Brain microvascular endothelial cell (primary cell): ENCODE measurements around the gene ANKS3.

Source experiments
- DNase-seq: peaks from one replicate; pipeline ENCODE4 v3.0.0-alpha.2; 2020
- H3K27ac ChIP-seq: fragments of 250-450 bp; sonication (Bioruptor Pico); 2 replicates; pipeline ENCODE4 v1.5.1; 2020; ENCODE audit warnings: mild to moderate bottlenecking, moderate library complexity
- H3K27me3 ChIP-seq: fragments of 250-450 bp; sonication (Bioruptor Pico); replicated peaks from 2 replicates; pipeline ENCODE4 v1.5.1; 2020; ENCODE audit warnings: mild to moderate bottlenecking
- H3K36me3 ChIP-seq: fragments of 250-450 bp; sonication (Bioruptor Pico); replicated peaks from 2 replicates; pipeline ENCODE4 v1.5.1; 2020; ENCODE audit warnings: mild to moderate bottlenecking
- H3K4me3 ChIP-seq: 2 replicates; pipeline ENCODE4 v1.5.1; 2011; ENCODE audit warnings: low read depth, mild to moderate bottlenecking, control low read depth, low read length, moderate library complexity
- CTCF ChIP-seq: IDR thresholded peaks from 2 replicates; pipeline ENCODE4 v1.5.1; 2011; ENCODE audit warnings: low read depth, mild to moderate bottlenecking, moderate library complexity, low read length, control low read depth, inconsistent platforms; ENCODE audit errors: missing control alignments
- in situ Hi-C: cut with HindIII; loops from 2 replicates; pipeline ENCODE4 v1.10.0; 2017; ENCODE audit warnings: low sequenced_read_pairs, low pct_ligation_motif_present

The ANKS3 gene

GRCh38 chr16:4713663-4714501, 20.2 kb downstream of the ANKS3 start:
- Histone ChIP-seq H3K27me3 (no peaks in the 10 kb centered on the region), H3K36me3 (peaks cover 24% of the 10 kb centered on the region), H3K27ac (no peak overlapping the region), H3K4me3 (no peak overlapping the region)
- no peak for DNase-seq
- TF ChIP-seq CTCF, result no peak
- in situ Hi-C loops, result no loop called here

- no peaks in the 10 kb centered on the region for H3K27me3 ChIP-seq
- H3K4me3 ChIP-seq, result no peak overlapping the region
- in situ Hi-C loops, result no loop called here
- peaks cover 36% of the 10 kb centered on the region for H3K36me3 ChIP-seq
- H3K27ac ChIP-seq, result no peak overlapping the region
- no peak for TF ChIP-seq CTCF
- DNase-seq, result no peak
Observed at GRCh38 chr16:4709481-4709880, 24.6 kb downstream of the ANKS3 start.

- H3K27ac ChIP-seq, result no peak overlapping the region
- H3K27me3 ChIP-seq, result no peaks in the 10 kb centered on the region
- DNase-seq, result no peak
- peaks cover 40% of the 10 kb centered on the region for H3K36me3 ChIP-seq
- no peak for TF ChIP-seq CTCF
- no peak overlapping the region for H3K4me3 ChIP-seq
- in situ Hi-C loops, result no loop called here
Observed at GRCh38 chr16:4706871-4707270, 27.2 kb downstream of the ANKS3 start.

- in situ Hi-C loops, result no loop called here
- no peak for TF ChIP-seq CTCF
- no peak for DNase-seq
- Histone ChIP-seq H3K4me3 (no peak overlapping the region), H3K36me3 (peaks cover 50% of the 10 kb centered on the region), H3K27me3 (no peaks in the 10 kb centered on the region), H3K27ac (no peak overlapping the region)
Observed at GRCh38 chr16:4704913-4705312, 29.2 kb downstream of the ANKS3 start.

GRCh38 chr16:4704491-4704890, 29.6 kb downstream of the ANKS3 start:
- Histone ChIP-seq H3K27me3 (no peaks in the 10 kb centered on the region), H3K27ac (no peak overlapping the region), H3K36me3 (peaks cover 51% of the 10 kb centered on the region), H3K4me3 (no peak overlapping the region)
- no peak for DNase-seq
- in situ Hi-C loops, result no loop called here
- no peak for TF ChIP-seq CTCF

GRCh38 chr16:4703906-4704305, 30.2 kb downstream of the ANKS3 start:
- TF ChIP-seq CTCF, result no peak
- DNase-seq, result no peak
- in situ Hi-C loops, result no loop called here
- no peak overlapping the region for H3K4me3 ChIP-seq
- peaks cover 57% of the 10 kb centered on the region for H3K36me3 ChIP-seq
- no peaks in the 10 kb centered on the region for H3K27me3 ChIP-seq
- H3K27ac ChIP-seq, result no peak overlapping the region
